NCI-H82 treated with DMSO at 0.1 percent for 48 hours (cell line): ENCODE results near the gene DNAJA1.
"Not testable (repeated sequence)": the region's sequence is repeated elsewhere in the genome, so short reads cannot be mapped to it uniquely, and the experiment has no call there.

ENCODE experiments used
- DNase-seq: peaks from one replicate; lab custom pipeline; 2025; ENCODE audit not compliant: unreplicated experiment; lab: John Stamatoyannopoulos, UW

DNAJA1 gene

DNA sequence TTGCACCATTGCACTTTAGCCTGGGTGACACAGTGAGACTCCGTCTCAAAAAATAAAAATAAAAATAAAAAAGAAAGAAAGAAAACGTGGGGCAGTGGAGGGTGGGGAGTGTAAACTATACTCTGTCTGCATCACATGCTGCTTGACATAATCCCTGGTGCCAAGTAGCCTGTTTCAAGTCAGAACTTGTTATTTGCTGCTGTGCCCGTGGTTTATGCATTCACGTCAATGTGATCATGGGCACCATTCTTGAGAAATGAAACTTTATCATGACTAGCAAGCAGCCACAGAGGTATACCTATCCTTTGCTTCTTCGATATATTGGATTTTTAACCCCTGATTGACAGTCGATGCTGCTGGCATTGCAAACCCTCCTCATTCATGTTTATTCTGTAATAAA lies 55.5 kb downstream of the DNAJA1 start:
- no peak for DNase-seq

- peak; percentile 60 for DNase-seq
Observed at GRCh38 chr9:33081128-33081851, 56.2 kb downstream of the DNAJA1 start.

DNA sequence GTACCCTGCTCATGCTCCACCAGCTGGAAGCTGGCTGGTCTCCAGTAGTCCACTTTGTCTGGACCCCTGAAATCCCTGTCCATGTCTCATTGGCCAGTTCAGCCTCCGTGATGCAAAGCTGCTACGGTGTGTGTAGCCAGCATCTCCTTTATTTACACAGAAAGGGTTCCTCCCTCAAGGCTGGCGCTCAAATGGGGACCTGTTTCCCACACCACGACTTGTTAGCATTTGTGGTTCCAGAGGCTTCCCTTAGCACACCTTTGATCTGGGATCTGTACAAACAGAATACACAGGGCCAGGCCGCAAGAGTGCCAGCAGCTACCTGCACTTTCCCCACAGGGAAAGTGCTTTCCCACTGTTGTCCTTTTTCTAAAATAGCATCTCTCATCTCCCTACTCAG lies 57.1 kb downstream of the DNAJA1 start:
- no peak for DNase-seq

- no peak for DNase-seq
Observed at GRCh38 chr9:33082538-33083326, 57.7 kb downstream of the DNAJA1 start.

- DNase-seq: not testable (repeated sequence)
Observed at GRCh38 chr9:33085672-33086071, 60.6 kb downstream of the DNAJA1 start.
